HG03457 (cell line): ENCODE results near the gene ADCYAP1R1.

ENCODE experiments used
- ATAC-seq: cut with Tn5 transposase; IDR thresholded peaks from one replicate; pipeline ENCODE4 v1.9.1; 2021; ENCODE audit warnings: moderate number of reproducible peaks; ENCODE audit not compliant: unreplicated experiment

ADCYAP1R1 gene

GRCh38 chr7:31036924-31037323, 15.2 kb upstream of the ADCYAP1R1 start:
- ATAC-seq: no peak

- no peak for ATAC-seq
Observed at GRCh38 chr7:31043051-31043471, 9.0 kb upstream of the ADCYAP1R1 start.

- ATAC-seq: no peak
Observed at GRCh38 chr7:31044529-31044928, 7.6 kb upstream of the ADCYAP1R1 start.

- no peak for ATAC-seq
Observed at GRCh38 chr7:31046723-31047122, 5.4 kb upstream of the ADCYAP1R1 start.

- ATAC-seq: no peak
Observed at GRCh38 chr7:31047313-31048146, 4.6 kb upstream of the ADCYAP1R1 start.

- no peak for ATAC-seq
Observed at GRCh38 chr7:31049005-31049765, 2.9 kb upstream of the ADCYAP1R1 start.

- no peak for ATAC-seq
Observed at GRCh38 chr7:31052487-31052840, 356 bp downstream of the ADCYAP1R1 start.

GRCh38 chr7:31052841-31053601, 913 bp downstream of the ADCYAP1R1 start:
- no peak for ATAC-seq

- ATAC-seq: no peak
Observed at GRCh38 chr7:31053986-31054385, 1.9 kb downstream of the ADCYAP1R1 start.

GRCh38 chr7:31054608-31055278, 2.6 kb downstream of the ADCYAP1R1 start:
- no peak for ATAC-seq

GRCh38 chr7:31055471-31055870, 3.4 kb downstream of the ADCYAP1R1 start:
- ATAC-seq: no peak

GRCh38 chr7:31056775-31057346, 4.8 kb downstream of the ADCYAP1R1 start:
- ATAC-seq: no peak

- ATAC-seq: no peak
Observed at GRCh38 chr7:31058122-31058521, 6.0 kb downstream of the ADCYAP1R1 start.

- ATAC-seq: no peak
Observed at GRCh38 chr7:31058688-31059087, 6.6 kb downstream of the ADCYAP1R1 start.

- ATAC-seq: no peak
Observed at GRCh38 chr7:31059551-31059950, 7.4 kb downstream of the ADCYAP1R1 start.

GRCh38 chr7:31061185-31061584, 9.1 kb downstream of the ADCYAP1R1 start:
- ATAC-seq: no peak

GRCh38 chr7:31062746-31063435, 10.8 kb downstream of the ADCYAP1R1 start:
- no peak for ATAC-seq

GRCh38 chr7:31065021-31065593, 13.0 kb downstream of the ADCYAP1R1 start:
- ATAC-seq: no peak

- ATAC-seq: no peak
Observed at GRCh38 chr7:31065840-31066239, 13.7 kb downstream of the ADCYAP1R1 start.
